ENCODE data around the gene AKR1C8.

The AKR1C8 gene

GRCh38 chr10:5106553-5106952 lies 78.4 kb downstream of the AKR1C8 start:
- no peak for DNase-seq

DNA sequence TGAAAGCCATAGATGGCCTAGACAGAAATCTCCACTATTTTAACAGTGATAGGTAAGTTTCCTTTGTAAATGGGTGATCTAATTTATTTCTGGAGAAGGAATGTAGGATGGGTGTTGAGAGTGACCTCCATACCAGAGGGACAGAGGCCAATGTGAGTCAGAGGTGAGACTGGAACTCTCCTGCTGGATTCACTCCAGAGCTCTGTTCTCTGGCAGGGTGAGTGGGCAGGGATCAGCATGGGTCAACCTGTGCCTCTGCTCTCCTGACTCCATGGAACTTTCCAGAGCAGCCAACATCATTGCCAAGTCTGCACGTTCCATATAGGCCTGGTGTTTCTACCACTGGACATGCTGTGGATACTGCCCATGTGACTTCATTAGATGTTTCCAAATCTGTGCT lies 79.3 kb downstream of the AKR1C8 start:
- DNase-seq, result no peak
